H1 (cell line): ENCODE measurements around the gene DSCAM. TPM values are rescaled to one million over a fixed set of nuclear protein-coding genes. Genes with fewer than 3 reads are reported as not detected.

Source experiments
- CTCF ChIA-PET: fragments of 300-600 bp; sonication (Branson Sonifier 250); formaldehyde crosslinking; loops from one replicate; lab custom pipeline; 2021; ENCODE audit not compliant: partially characterized antibody; lab: Charles Lee
- POLR2A ChIA-PET: fragments of 300-600 bp; sonication (Branson Sonifier 250); formaldehyde crosslinking; loops from one replicate; lab custom pipeline; 2021; ENCODE audit warnings: inconsistent platforms; ENCODE audit not compliant: partially characterized antibody; lab: Charles Lee
- DNase-seq, 2 experiments: peaks; one replicate each; pipeline versions ENCODE4 v3.0.0 to v3.0.0-alpha.2; 2010 to 2022; ENCODE audit warnings: low spot score in 2 of 2, low read depth in 1 of 2, mixed read lengths in 1 of 2
- FAIRE-seq: peaks from 2 replicates; lab custom pipeline; 2011; peaks lifted over from hg19 to GRCh38; lab: Jason Lieb, UNC
- H2AFZ ChIP-seq: 2 replicates; pipeline ENCODE4 v1.8.1; 2012; ENCODE audit warnings: low read length, inconsistent platforms
- H2AK5ac ChIP-seq: 2 replicates; pipeline ENCODE4 v1.6.1; 2013; ENCODE audit warnings: low read depth, low read length
- H2BK120ac ChIP-seq: replicated peaks from 2 replicates; pipeline ENCODE3; 2013; ENCODE audit warnings: low read depth, low read length, inconsistent platforms
- H2BK12ac ChIP-seq: 2 replicates; pipeline ENCODE4 v1.6.1; 2013; ENCODE audit warnings: low read depth, low read length
- H2BK15ac ChIP-seq: 2 replicates; pipeline ENCODE4 v1.6.1; 2013; ENCODE audit warnings: low read length
- H2BK20ac ChIP-seq: 2 replicates; pipeline ENCODE4 v1.6.1; 2013; ENCODE audit warnings: low read length
- H2BK5ac ChIP-seq: 2 replicates; pipeline ENCODE4 v1.6.1; 2013; ENCODE audit warnings: low read depth, low read length
- H3K14ac ChIP-seq: 2 replicates; pipeline ENCODE4 v1.6.1; 2013; ENCODE audit warnings: inconsistent platforms; ENCODE audit not compliant: insufficient read length
- H3K18ac ChIP-seq: 2 replicates; pipeline ENCODE4 v1.6.1; 2013; ENCODE audit warnings: low read length; ENCODE audit errors: extremely low read depth
- H3K23ac ChIP-seq: 2 replicates; pipeline ENCODE4 v1.6.1; 2013; ENCODE audit warnings: inconsistent platforms; ENCODE audit not compliant: insufficient read length
- H3K23me2 ChIP-seq: 2 replicates; pipeline ENCODE4 v1.6.1; 2013; ENCODE audit warnings: low read depth, low read length
- H3K27ac ChIP-seq: 2 replicates; pipeline ENCODE4 v1.6.1; 2011; ENCODE audit warnings: low read depth, low read length, inconsistent platforms
- H3K27me3 ChIP-seq, 4 experiments: replicated peaks in 1 of 4; 1 replicate in 1 of 4; 2 replicates in 3 of 4; pipeline versions ENCODE4 v1.6.1 to v1.8.1; 2011 to 2013; ENCODE audit warnings: low read length in 3 of 4, mild to moderate bottlenecking in 3 of 4, inconsistent platforms in 2 of 4, mixed read lengths in 2 of 4, moderate library complexity in 1 of 4; ENCODE audit not compliant: control insufficient read depth in 3 of 4, insufficient read depth in 3 of 4; ENCODE audit errors: extremely low read depth in 1 of 4
- H3K36me3 ChIP-seq, 4 experiments: 2 replicates each; pipeline versions ENCODE4 v1.6.1 to v1.8.1; 2011 to 2013; ENCODE audit warnings: mild to moderate bottlenecking in 4 of 4, low read length in 3 of 4, moderate library complexity in 2 of 4, control low read depth in 1 of 4, inconsistent platforms in 1 of 4; ENCODE audit not compliant: insufficient read depth in 4 of 4, control insufficient read depth in 2 of 4
- H3K4ac ChIP-seq: replicated peaks from 2 replicates; pipeline ENCODE3; 2013; ENCODE audit warnings: low read length, low read depth, mixed read lengths, inconsistent platforms; ENCODE audit not compliant: insufficient read length
- H3K4me1 ChIP-seq, 4 experiments: replicated peaks in 1 of 4; 1 replicate in 1 of 4; 2 replicates in 3 of 4; pipeline versions ENCODE4 v1.6.1 to v1.8.1; 2011 to 2013; ENCODE audit warnings: low read length in 3 of 4, inconsistent platforms in 2 of 4, mixed read lengths in 1 of 4; ENCODE audit not compliant: insufficient read depth in 4 of 4, control insufficient read depth in 3 of 4
- H3K4me2 ChIP-seq, 2 experiments: 2 replicates each; pipeline versions ENCODE4 v1.6.1 to v1.8.1; 2011 to 2013; ENCODE audit warnings: low read depth in 2 of 2, low read length in 2 of 2, control low read depth in 1 of 2, inconsistent platforms in 1 of 2, mild to moderate bottlenecking in 1 of 2; ENCODE audit not compliant: insufficient read depth in 1 of 2
- H3K4me3 ChIP-seq, 4 experiments: fragments of 200-600, 300-600 bp in 1 of 4; sonication (generic), shearing (Covaris generic), sonication (Bioruptor Twin) in 1 of 4; 2 replicates each; pipeline versions ENCODE4 v1.5.1 to v1.8.1; 2011 to 2016; ENCODE audit warnings: low read length in 4 of 4, low read depth in 3 of 4, control low read depth in 2 of 4, inconsistent platforms in 2 of 4, mild to moderate bottlenecking in 2 of 4, mixed read lengths in 1 of 4, moderate library complexity in 1 of 4; ENCODE audit not compliant: insufficient read depth in 2 of 4; ENCODE audit errors: extremely low read depth in 1 of 4
- H3K56ac ChIP-seq: replicated peaks from 2 replicates; pipeline ENCODE3; 2013; ENCODE audit warnings: low read depth, mild to moderate bottlenecking, mixed read lengths, low read length, inconsistent platforms; ENCODE audit not compliant: insufficient read length
- H3K79me1 ChIP-seq: 2 replicates; pipeline ENCODE4 v1.6.1; 2013; ENCODE audit warnings: low read depth, low read length, control low read depth
- H3K79me2 ChIP-seq, 2 experiments: 2 replicates each; pipeline versions ENCODE4 v1.6.1 to v1.8.1; 2012 to 2013; ENCODE audit warnings: low read length in 2 of 2, mild to moderate bottlenecking in 2 of 2, inconsistent platforms in 1 of 2; ENCODE audit not compliant: insufficient read depth in 2 of 2, control insufficient read depth in 1 of 2
- H3K9ac ChIP-seq, 4 experiments: replicated peaks in 1 of 4; 1 replicate in 1 of 4; 2 replicates in 3 of 4; pipeline versions ENCODE4 v1.6.1 to v1.8.1; 2011 to 2013; ENCODE audit warnings: low read depth in 3 of 4, low read length in 3 of 4, control low read depth in 2 of 4, mild to moderate bottlenecking in 2 of 4, moderate library complexity in 2 of 4, inconsistent platforms in 1 of 4; ENCODE audit errors: extremely low read depth in 1 of 4
- H3K9me3 ChIP-seq, 2 experiments: 2 replicates each; pipeline versions ENCODE4 v1.6.1 to v1.8.1; 2012 to 2013; ENCODE audit warnings: mild to moderate bottlenecking in 2 of 2, moderate library complexity in 2 of 2, control low read depth in 1 of 2, inconsistent platforms in 1 of 2, low read depth in 1 of 2, low read length in 1 of 2, mixed read lengths in 1 of 2; ENCODE audit not compliant: insufficient read depth in 2 of 2
- H4K20me1 ChIP-seq, 2 experiments: replicated peaks in 1 of 2; 2 replicates each; pipeline versions ENCODE3 to v1.8.1; 2011 to 2013; ENCODE audit warnings: inconsistent platforms in 2 of 2, low read length in 2 of 2, mild to moderate bottlenecking in 1 of 2; ENCODE audit not compliant: insufficient read depth in 2 of 2, control insufficient read depth in 1 of 2
- H4K5ac ChIP-seq: 2 replicates; pipeline ENCODE4 v1.6.1; 2013; ENCODE audit warnings: low read length, low read depth, mixed read lengths, inconsistent platforms; ENCODE audit not compliant: insufficient read length
- H4K8ac ChIP-seq: 2 replicates; pipeline ENCODE4 v1.8.0; 2013; ENCODE audit warnings: mild to moderate bottlenecking, moderate library complexity, low read length, inconsistent platforms; ENCODE audit not compliant: insufficient read depth; ENCODE audit errors: extremely low read depth
- H4K91ac ChIP-seq: replicated peaks from 2 replicates; pipeline ENCODE3; 2013; ENCODE audit warnings: low read length, mixed read lengths, inconsistent platforms; ENCODE audit not compliant: insufficient read length
- BRCA1 ChIP-seq: IDR thresholded peaks from 2 replicates; pipeline ENCODE4 v1.6.1; 2012; ENCODE audit warnings: low read depth, low read length, improper control_type of control experiment
- CREB1 ChIP-seq: IDR thresholded peaks from 2 replicates; pipeline ENCODE4 v1.6.1; 2012; ENCODE audit warnings: inconsistent platforms
- HDAC6 ChIP-seq: IDR thresholded peaks from one replicate; pipeline ENCODE4 v1.7.1; 2012; ENCODE audit warnings: low read depth, mild to moderate bottlenecking, inconsistent platforms, low read length, moderate library complexity
- POLR2AphosphoS5 ChIP-seq: IDR thresholded peaks from 2 replicates; pipeline ENCODE4 v1.6.1; 2011; ENCODE audit warnings: low read depth, low read length
- RXRA ChIP-seq: IDR thresholded peaks from 2 replicates; pipeline ENCODE4 v1.6.1; 2011; ENCODE audit warnings: low read depth, mild to moderate bottlenecking, low read length, moderate library complexity; ENCODE audit not compliant: insufficient read depth
- SUZ12 ChIP-seq: fragments of 200-600 bp; sonication (generic); IDR thresholded peaks from 2 replicates; pipeline ENCODE4 v1.6.1; 2012; ENCODE audit warnings: mild to moderate bottlenecking, inconsistent platforms, low read length, moderate library complexity, mixed read lengths
- TEAD4 ChIP-seq: IDR thresholded peaks from 2 replicates; pipeline ENCODE4 v1.6.1; 2012; ENCODE audit warnings: low read depth, low read length, inconsistent platforms, mixed read lengths
- YY1 ChIP-seq: IDR thresholded peaks from 2 replicates; pipeline ENCODE4 v1.6.1; 2011; ENCODE audit warnings: low read depth, mild to moderate bottlenecking, low read length
- whole genome bisulfite sequencing, 2 experiments: shearing (Covaris generic) in 1 of 2; methylation state at CpG; one replicate each; pipeline versions ENCODE4 v1.1.6 to v1.1.7; 2013 to 2015; ENCODE audit warnings: low lambda C conversion rate in 2 of 2, mixed read lengths in 2 of 2, inconsistent platforms in 1 of 2, low coverage in 1 of 2, missing lambda C conversion rate in 1 of 2; ENCODE audit not compliant: insufficient replicate concordance in 2 of 2, insufficient coverage in 1 of 2, insufficient read length in 1 of 2; ENCODE audit errors: extremely low coverage in 1 of 2, missing lambda C conversion rate in 1 of 2; 5-methylcytosine and 5-hydroxymethylcytosine counted together
- polyA plus RNA-seq, 7 experiments: library from polyadenylated mRNA; depleted of rRNA in 3 of 7; stranded (reverse) in 5 of 7; unstranded in 2 of 7; fragments of >200 nt in 5 of 7; fragments of 200-250 nt in 2 of 7; gene quantifications; 1 replicate in 5 of 7; 2 replicates in 1 of 7; 4 replicates in 1 of 7; pipeline versions ENCODE4 v1.2.1 to v1.2.3, GENCODE V29; 2011 to 2013; ENCODE audit warnings: missing spikeins in 2 of 7, mixed read lengths in 2 of 7
- total RNA-seq: library from RNA; stranded (reverse); fragmentation: NEBNext Ultra II Directional; extraction: Animal tissue kit (Norgen Biotek cat#: 25700); gene quantifications from 2 replicates; pipeline ENCODE4 v1.2.1, GENCODE V29; 2021
- TF ChIP-seq, protein P1 (sequence below): IDR thresholded peaks from 2 replicates; pipeline ENCODE4 v1.6.1; 2011; ENCODE audit warnings: low read depth, mild to moderate bottlenecking, low read length; ENCODE audit not compliant: insufficient read depth
- TF ChIP-seq, protein P2 (sequence below): IDR thresholded peaks from 2 replicates; pipeline ENCODE4 v1.6.1; 2012; ENCODE audit warnings: inconsistent platforms
- TF ChIP-seq, protein P3 (sequence below), 3 experiments: IDR thresholded peaks; 1 replicate in 2 of 3; 2 replicates in 1 of 3; pipeline versions ENCODE4 v1.5.1 to v1.6.1; 2011; ENCODE audit warnings: low read length in 3 of 3, mild to moderate bottlenecking in 3 of 3, inconsistent platforms in 2 of 3, low read depth in 1 of 3, moderate library complexity in 1 of 3; ENCODE audit not compliant: insufficient read depth in 1 of 3; ENCODE audit errors: control extremely low read depth in 1 of 3

The DSCAM gene
- total and polyA plus RNA-seq, 2 of the 8 experiments (the other 6 are each of a cell fraction or from before 2014, with no cell fraction given) = 0.02 to 0.15 TPM

DNA sequence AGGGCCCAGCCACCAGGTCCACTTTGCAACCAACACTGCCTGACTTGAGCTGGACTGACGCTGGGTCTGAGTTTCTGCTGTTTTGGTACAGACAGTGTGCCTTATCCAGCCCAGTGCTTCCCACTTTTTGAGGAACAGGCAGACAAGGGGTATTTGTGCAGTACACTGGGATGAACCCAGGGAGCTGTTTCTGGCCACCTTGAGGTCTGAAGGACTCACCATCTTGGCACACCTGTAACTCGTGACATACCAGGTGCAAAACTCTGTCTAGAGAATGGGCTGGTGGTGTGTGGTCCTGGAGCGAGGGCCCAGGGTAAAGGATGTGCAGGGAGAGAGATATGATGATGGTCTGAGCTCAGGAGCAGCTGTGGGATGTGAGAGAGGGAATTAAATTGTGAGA lies 831.1 kb downstream of the DSCAM start:
- ChIA-PET POLR2A (no interaction called here), CTCF (interaction anchor here (1.0 to 1.4 kb wide), 3 partner anchors 104 to 149 kb away, joined by 3 to 4 read pairs (median 3); partner anchors contain the start of gene PCP4)
- Histone ChIP-seq H3K23ac (no peak overlapping the region), H3K9ac (no peak overlapping the region), H2BK120ac (no peak overlapping the region), H3K79me2 (no peaks in the 10 kb centered on the region), H3K36me3 (no peaks in the 10 kb centered on the region), H3K9me3 (peaks cover 0 to 2% of the 10 kb centered on the region in 2 experiments; a peak in 1 of 4 replicates), H2BK12ac (no peak overlapping the region), H2BK5ac (no peak overlapping the region), H2BK20ac (no peak overlapping the region), H4K8ac (no peak overlapping the region), H3K56ac (no peak overlapping the region), H4K91ac (no peak overlapping the region), H4K5ac (no peak overlapping the region), H2BK15ac (no peak overlapping the region), H3K4ac (no peak overlapping the region), H3K79me1 (no peaks in the 10 kb centered on the region), H3K14ac (no peak overlapping the region), H2AK5ac (no peak overlapping the region), H3K18ac (no peak overlapping the region; the same call in 1 of the 2 replicates), H3K4me3 (no peak overlapping the region), H3K23me2 (no peaks in the 10 kb centered on the region), H3K4me1 (no peaks in the 10 kb centered on the region; a peak in 1 of 7 replicates), H3K4me2 (no peak overlapping the region), H4K20me1 (no peaks in the 10 kb centered on the region), H3K27ac (no peak overlapping the region), H2AFZ (no peak overlapping the region), H3K27me3 (no peaks in the 10 kb centered on the region)
- WGBS, 2 experiments = 69% methylated on average over 3 of the region's 3 CpGs; no CpG with 5 or more reads in 1 of the 2 experiments
- FAIRE-seq (no peak), DNase-seq (peak in 1 of 2 experiments; percentile 20)
- TF ChIP-seq, protein P1, sequence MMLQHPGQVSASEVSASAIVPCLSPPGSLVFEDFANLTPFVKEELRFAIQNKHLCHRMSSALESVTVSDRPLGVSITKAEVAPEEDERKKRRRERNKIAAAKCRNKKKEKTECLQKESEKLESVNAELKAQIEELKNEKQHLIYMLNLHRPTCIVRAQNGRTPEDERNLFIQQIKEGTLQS = no peak
- TF ChIP-seq BRCA1 = no peak
- TF ChIP-seq, protein P2, sequence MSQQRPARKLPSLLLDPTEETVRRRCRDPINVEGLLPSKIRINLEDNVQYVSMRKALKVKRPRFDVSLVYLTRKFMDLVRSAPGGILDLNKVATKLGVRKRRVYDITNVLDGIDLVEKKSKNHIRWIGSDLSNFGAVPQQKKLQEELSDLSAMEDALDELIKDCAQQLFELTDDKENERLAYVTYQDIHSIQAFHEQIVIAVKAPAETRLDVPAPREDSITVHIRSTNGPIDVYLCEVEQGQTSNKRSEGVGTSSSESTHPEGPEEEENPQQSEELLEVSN = no peak
- no peak for TF ChIP-seq CREB1
- TF ChIP-seq SUZ12 = no peak
- no peak for TF ChIP-seq HDAC6
- TF ChIP-seq POLR2AphosphoS5 = no peak
- no peak for TF ChIP-seq RXRA
- no peak for TF ChIP-seq YY1
- TF ChIP-seq, protein P3, sequence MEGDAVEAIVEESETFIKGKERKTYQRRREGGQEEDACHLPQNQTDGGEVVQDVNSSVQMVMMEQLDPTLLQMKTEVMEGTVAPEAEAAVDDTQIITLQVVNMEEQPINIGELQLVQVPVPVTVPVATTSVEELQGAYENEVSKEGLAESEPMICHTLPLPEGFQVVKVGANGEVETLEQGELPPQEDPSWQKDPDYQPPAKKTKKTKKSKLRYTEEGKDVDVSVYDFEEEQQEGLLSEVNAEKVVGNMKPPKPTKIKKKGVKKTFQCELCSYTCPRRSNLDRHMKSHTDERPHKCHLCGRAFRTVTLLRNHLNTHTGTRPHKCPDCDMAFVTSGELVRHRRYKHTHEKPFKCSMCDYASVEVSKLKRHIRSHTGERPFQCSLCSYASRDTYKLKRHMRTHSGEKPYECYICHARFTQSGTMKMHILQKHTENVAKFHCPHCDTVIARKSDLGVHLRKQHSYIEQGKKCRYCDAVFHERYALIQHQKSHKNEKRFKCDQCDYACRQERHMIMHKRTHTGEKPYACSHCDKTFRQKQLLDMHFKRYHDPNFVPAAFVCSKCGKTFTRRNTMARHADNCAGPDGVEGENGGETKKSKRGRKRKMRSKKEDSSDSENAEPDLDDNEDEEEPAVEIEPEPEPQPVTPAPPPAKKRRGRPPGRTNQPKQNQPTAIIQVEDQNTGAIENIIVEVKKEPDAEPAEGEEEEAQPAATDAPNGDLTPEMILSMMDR (IDR thresholded peaks at IDR 0.05; ENCODE audit: control extremely low read depth in 1 of 3, insufficient read depth in 1 of 3, low read depth in 1 of 3, low read length in 3 of 3) = no peak
- no peak for TF ChIP-seq TEAD4
